ENCODE measurements around the gene IQGAP2.

GRCh38 chr5:76555114-76555513, 152.0 kb downstream of the IQGAP2 start:
- no peak for TF ChIP-seq YY1 (IDR thresholded peaks at IDR 0.05; ENCODE audit: insufficient read depth, insufficient read length)
- TF ChIP-seq SUZ12 (IDR thresholded peaks at IDR 0.05; ENCODE audit: extremely low read depth, insufficient read depth, insufficient read length), result no peak
